K562 (cell line): ENCODE data around the gene SLC16A14. TPM values are rescaled to one million over a fixed set of nuclear protein-coding genes. Genes with fewer than 3 reads are reported as not detected.

Experiments
- ATAC-seq: fragments of 200-7000 bp; cut with Tn5 transposase; 3 replicates; pipeline ENCODE4 v1.9.1; 2020; ENCODE audit warnings: moderate library complexity
- BruUV-seq: library from RNA; stranded (reverse); fragments of 400-500 nt; replicated peaks from 2 replicates; lab custom pipeline; 2021; lab: Mats Ljungman, UMichigan
- CTCF ChIA-PET: fragments of 300-600 bp; formaldehyde crosslinking; extraction: SDS; loops from one replicate; lab custom pipeline; 2021; ENCODE audit warnings: low intra/inter-chr PET ratio; lab: Yijun Ruan, JAX
- POLR2A ChIA-PET: fragments of 300-600, 350-650 bp; sonication (Branson Sonifier 250); formaldehyde crosslinking; extraction: SDS; loops from one replicate; lab custom pipeline; 2021; ENCODE audit warnings: antibody characterized with exemption, inconsistent platforms; lab: Yijun Ruan, JAX
- DNase-seq, 4 experiments: peaks; one replicate each; pipeline versions ENCODE4 v3.0.0 to v3.0.0-alpha.2; 2011 to 2018; ENCODE audit warnings: low spot score in 3 of 4, mixed read lengths in 3 of 4; ENCODE audit errors: extremely low read depth in 1 of 4
- FAIRE-seq: peaks from 2 replicates; lab custom pipeline; 2011; peaks lifted over from hg19 to GRCh38; lab: Jason Lieb, UNC
- H2AFZ ChIP-seq: 2 replicates; pipeline ENCODE4 v1.6.0; 2011; ENCODE audit warnings: low read depth, low read length, control low read depth, inconsistent platforms
- H3K27ac ChIP-seq: fragments of 200-600 bp; 3 replicates; pipeline ENCODE4 v1.8.0; 2011; ENCODE audit warnings: low read depth, mild to moderate bottlenecking, control low read depth, inconsistent platforms, low read length, moderate library complexity, mixed read lengths; ENCODE audit errors: extremely low read depth
- H3K27me3 ChIP-seq, 2 experiments: fragments of 300-600 bp in 1 of 2; 2 replicates in 1 of 2; 3 replicates in 1 of 2; pipeline versions ENCODE4 v1.6.0 to v1.8.0; 2011; ENCODE audit warnings: inconsistent platforms in 2 of 2, low read length in 2 of 2, mild to moderate bottlenecking in 1 of 2, mixed read lengths in 1 of 2, moderate library complexity in 1 of 2; ENCODE audit not compliant: control insufficient read depth in 2 of 2, insufficient read depth in 2 of 2
- H3K36me3 ChIP-seq: fragments of 300-600 bp; 3 replicates; pipeline ENCODE4 v1.8.0; 2011; ENCODE audit warnings: mild to moderate bottlenecking, low read length, inconsistent platforms; ENCODE audit not compliant: control insufficient read depth, insufficient read depth
- H3K4me1 ChIP-seq, 2 experiments: fragments of 200-600 bp in 1 of 2; replicated peaks in 1 of 2; 2 replicates in 1 of 2; 3 replicates in 1 of 2; pipeline versions ENCODE4 v1.5.1 to v1.8.0; 2011; ENCODE audit warnings: inconsistent platforms in 2 of 2, low read length in 2 of 2, mild to moderate bottlenecking in 1 of 2, mixed read lengths in 1 of 2, moderate library complexity in 1 of 2; ENCODE audit not compliant: control insufficient read depth in 2 of 2, insufficient read depth in 2 of 2
- H3K4me2 ChIP-seq: 2 replicates; pipeline ENCODE4 v1.6.1; 2011; ENCODE audit warnings: low read length, control low read depth, inconsistent platforms, mixed read lengths; ENCODE audit not compliant: insufficient read depth
- H3K4me3 ChIP-seq: fragments of 200-600 bp; sonication (generic), shearing (Covaris generic); 2 replicates; pipeline ENCODE4 v1.5.1; 2016; ENCODE audit warnings: control low read depth, inconsistent platforms
- H3K79me2 ChIP-seq: fragments of 200-600 bp; 3 replicates; pipeline ENCODE4 v1.8.0; 2011; ENCODE audit warnings: low read length, inconsistent platforms; ENCODE audit not compliant: control insufficient read depth, insufficient read depth
- H3K9ac ChIP-seq, 2 experiments: 2 replicates each; pipeline versions ENCODE4 v1.6.0 to v1.6.1; 2011; ENCODE audit warnings: low read depth in 2 of 2, low read length in 2 of 2, control low read depth in 1 of 2, inconsistent platforms in 1 of 2, mild to moderate bottlenecking in 1 of 2, mixed read lengths in 1 of 2; ENCODE audit not compliant: insufficient read depth in 1 of 2
- H3K9me1 ChIP-seq: one replicate; pipeline ENCODE4 v1.6.0; 2011; ENCODE audit warnings: inconsistent platforms, mild to moderate bottlenecking, low read length, moderate library complexity; ENCODE audit not compliant: control insufficient read depth, insufficient read depth
- H3K9me3 ChIP-seq: replicated peaks from 2 replicates; pipeline ENCODE4 v1.5.1; 2011; ENCODE audit warnings: low read depth, low read length, inconsistent platforms; ENCODE audit not compliant: control insufficient read depth, insufficient read depth
- H4K20me1 ChIP-seq: replicated peaks from 2 replicates; pipeline ENCODE4 v1.6.1; 2011; ENCODE audit warnings: low read length, inconsistent platforms, mixed read lengths; ENCODE audit not compliant: control insufficient read depth, insufficient read depth
- C11orf30 ChIP-seq: fragments of 450-650 bp; IDR thresholded peaks from 2 replicates; pipeline ENCODE4 v1.6.1; 2016; ENCODE audit warnings: low read depth, mild to moderate bottlenecking
- CSDE1 ChIP-seq, 2 experiments: fragments of 450-650 bp; IDR thresholded peaks; 2 replicates each; pipeline ENCODE4 v1.6.1; 2016; ENCODE audit warnings: mild to moderate bottlenecking in 1 of 2
- FOSL1 ChIP-seq: fragments of 200-800 bp; sonication (Bioruptor generic); conservative IDR thresholded peaks from 2 replicates; pipeline ENCODE4 v1.6.1; 2016; ENCODE audit warnings: missing genetic modification characterization, missing compliant biosample characterization
- MAFF ChIP-seq: IDR thresholded peaks from 2 replicates; pipeline ENCODE4 v1.6.1; 2012; ENCODE audit warnings: low read length, improper control_type of control experiment
- ZNF584 ChIP-seq: fragments of 200-800 bp; sonication (Bioruptor generic); IDR thresholded peaks from 2 replicates; pipeline ENCODE4 v1.6.1; 2016; ENCODE audit warnings: low read depth, mild to moderate bottlenecking, missing genetic modification characterization, missing compliant biosample characterization
- WGBS: fragments of 100-300 bp; shearing (Covaris generic); methylation state at CpG from one replicate; pipeline ENCODE4 v1.1.6; 2016; ENCODE audit warnings: low coverage, mixed read lengths; ENCODE audit not compliant: insufficient coverage; ENCODE audit errors: missing lambda C conversion rate; 5-methylcytosine and 5-hydroxymethylcytosine counted together
- in situ Hi-C: fragments of 300-500 bp; cut with MboI; formaldehyde crosslinking; loops from 4 replicates; pipeline ENCODE4 v1.15.0; 2018; ENCODE audit warnings: inconsistent platforms, mixed read lengths
- intact Hi-C: fragments of 100-400 bp; cut with micrococcal nuclease; formaldehyde crosslinking; loops from 2 replicates; pipeline ENCODE4 v1.14.2; 2022
- polyA plus RNA-seq, 8 experiments: library from polyadenylated mRNA; depleted of rRNA in 4 of 8; stranded (reverse) in 5 of 8; unstranded in 3 of 8; fragments of >200 nt; fragmentation: Nextera tagmentation in 2 of 8; fragmentation: Illumina TruSeq in 1 of 8; extraction: Ambion mirVana in 2 of 8; extraction: Trizol in 1 of 8; gene quantifications; 2 replicates each; pipeline versions ENCODE4 v1.2.1 to v1.2.3, GENCODE V29; 2011 to 2014; ENCODE audit warnings: inconsistent platforms in 1 of 8, missing spikeins in 1 of 8
- total RNA-seq, 7 experiments: library from RNA; depleted of rRNA in 6 of 7; stranded (reverse); fragments of >200 nt in 6 of 7; fragmentation: Illumina TruSeq in 2 of 7; extraction: Trizol in 2 of 7; gene quantifications; 2 replicates each; pipeline versions ENCODE4 v1.2.1 to v1.2.3, GENCODE V29; 2011 to 2021; ENCODE audit warnings: low replicate concordance in 1 of 7

The SLC16A14 gene
- total and polyA plus RNA-seq, 9 of the 15 experiments (the other 6 are each of a cell fraction or from before 2014, with no cell fraction given) = not detected

DNA sequence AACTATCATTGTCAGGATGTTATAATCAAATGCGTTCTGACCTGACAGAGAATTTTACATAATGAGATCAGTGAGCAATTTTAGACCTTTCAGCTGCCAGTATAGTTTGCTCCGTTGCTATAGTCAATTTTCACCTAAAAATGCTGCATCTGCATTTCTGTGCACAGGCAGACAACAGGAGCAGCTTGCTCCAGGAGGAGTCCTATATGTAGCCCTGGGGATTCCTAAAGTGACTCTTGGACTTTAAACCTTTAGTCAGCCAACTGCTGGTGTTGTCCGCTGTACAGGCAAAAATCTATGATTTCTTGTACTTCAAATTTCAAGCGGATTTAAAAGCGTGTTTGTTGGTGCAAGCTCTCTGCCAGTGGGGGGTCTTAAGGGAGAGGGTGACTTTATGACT, 25.7 kb downstream of the SLC16A14 start (continued):
- no peak for TF ChIP-seq CSDE1 (IDR thresholded peaks at IDR 0.05)
- peak; percentile 22; the same call in 1 of the 2 replicates for TF ChIP-seq C11orf30
- peak; percentile 37; the same call in 1 of the 2 replicates for TF ChIP-seq MAFF
- TF ChIP-seq, all 486 proteins: peak for 4

DNA sequence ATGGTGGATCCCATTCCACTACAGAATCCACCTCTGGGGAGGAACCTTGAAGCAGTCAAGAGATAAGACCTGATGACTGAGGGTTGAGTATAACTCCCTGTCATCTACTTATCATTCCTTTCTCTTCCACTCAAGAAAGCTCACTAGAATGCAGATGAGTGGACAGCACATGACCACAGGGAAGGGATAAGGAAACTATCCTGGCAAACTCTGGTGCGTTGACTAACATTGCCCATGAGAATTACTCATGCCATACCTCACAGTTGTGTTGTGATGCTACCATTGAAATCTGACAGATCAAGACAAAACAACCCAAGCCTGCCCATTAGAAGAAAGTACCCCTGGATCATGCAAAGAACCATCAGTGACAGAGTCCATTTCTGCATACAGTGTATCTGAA, 26.5 kb downstream of the SLC16A14 start:
- in situ Hi-C loops = no loop called here
- no peak for FAIRE-seq
- Histone ChIP-seq H3K79me2 (no peaks in the 10 kb centered on the region), H3K4me3 (no peak overlapping the region), H4K20me1 (no peaks in the 10 kb centered on the region), H3K36me3 (no peaks in the 10 kb centered on the region), H3K27me3 (peaks cover 0 to 17% of the 10 kb centered on the region in 2 experiments), H2AFZ (no peak overlapping the region), H3K9me3 (no peaks in the 10 kb centered on the region), H3K9ac (no peak overlapping the region), H3K4me1 (peaks cover 0 to 3% of the 10 kb centered on the region in 2 experiments; a peak in 1 of 5 replicates), H3K27ac (no peak overlapping the region), H3K9me1 (no peaks in the 10 kb centered on the region), H3K4me2 (no peak overlapping the region)
- no peak for DNase-seq
- ATAC-seq = no peak
- WGBS = 0% methylated on average over 1 of the region's 1 CpG
- peak; percentile 48 for TF ChIP-seq FOSL1
- no peak for TF ChIP-seq ZNF584 (CRISPR knock-in tag)
- BruUV-seq = no TSS peak
- POLR2A ChIA-PET = no interaction called here
- CTCF ChIA-PET = no interaction called here
- intact Hi-C loops = no loop called here
